T-helper 1 cell (primary cell): Measurements from ENCODE around the gene ARID5A.
A peak's percentile ranks its signal among the peaks of the same experiment; 100 is the strongest.
"Not testable (repeated sequence)": the region's sequence is repeated elsewhere in the genome, so short reads cannot be mapped to it uniquely, and the experiment has no call there.

Source experiments
- DNase-seq, 5 donors: peaks; one replicate each; pipeline ENCODE4 v3.0.0-alpha.2; 2012 to 2020

Gene ARID5A

DNA sequence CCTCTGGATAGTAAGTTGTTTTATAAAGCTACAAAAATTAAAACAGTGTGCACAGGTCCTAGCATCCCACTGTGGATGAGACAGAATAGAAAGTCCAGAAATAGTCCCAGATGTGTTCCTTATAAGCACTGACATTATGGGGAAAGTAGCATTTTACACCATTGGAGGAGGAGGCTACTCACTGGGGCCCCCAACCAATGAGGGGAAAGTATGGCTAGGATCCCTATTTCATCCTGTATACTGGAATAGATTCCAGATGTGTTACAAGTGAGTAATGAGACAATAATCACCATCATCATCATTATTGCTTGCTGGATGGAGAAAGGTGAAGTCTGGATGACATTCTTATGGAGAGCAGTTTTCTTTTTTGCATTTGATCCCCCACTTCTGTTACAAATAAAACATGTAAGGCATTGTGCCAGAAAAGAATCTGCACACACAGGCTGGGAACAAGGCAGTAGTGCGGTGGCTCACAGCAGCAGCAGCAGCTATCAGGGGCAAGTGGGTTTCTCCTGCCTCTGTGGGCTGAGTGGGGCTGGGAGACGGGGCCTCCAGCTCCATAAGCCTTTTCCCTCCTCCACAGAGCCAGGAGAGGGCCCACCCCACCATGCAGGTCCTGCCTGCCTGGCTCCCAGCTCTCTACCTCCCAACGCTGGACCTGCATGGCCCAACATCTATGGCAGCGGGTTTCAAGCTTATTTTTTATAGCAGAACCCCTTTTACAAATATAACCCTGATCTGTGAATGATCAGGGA is 5.0 kb downstream of the ARID5A start:
- no peak for DNase-seq

DNA sequence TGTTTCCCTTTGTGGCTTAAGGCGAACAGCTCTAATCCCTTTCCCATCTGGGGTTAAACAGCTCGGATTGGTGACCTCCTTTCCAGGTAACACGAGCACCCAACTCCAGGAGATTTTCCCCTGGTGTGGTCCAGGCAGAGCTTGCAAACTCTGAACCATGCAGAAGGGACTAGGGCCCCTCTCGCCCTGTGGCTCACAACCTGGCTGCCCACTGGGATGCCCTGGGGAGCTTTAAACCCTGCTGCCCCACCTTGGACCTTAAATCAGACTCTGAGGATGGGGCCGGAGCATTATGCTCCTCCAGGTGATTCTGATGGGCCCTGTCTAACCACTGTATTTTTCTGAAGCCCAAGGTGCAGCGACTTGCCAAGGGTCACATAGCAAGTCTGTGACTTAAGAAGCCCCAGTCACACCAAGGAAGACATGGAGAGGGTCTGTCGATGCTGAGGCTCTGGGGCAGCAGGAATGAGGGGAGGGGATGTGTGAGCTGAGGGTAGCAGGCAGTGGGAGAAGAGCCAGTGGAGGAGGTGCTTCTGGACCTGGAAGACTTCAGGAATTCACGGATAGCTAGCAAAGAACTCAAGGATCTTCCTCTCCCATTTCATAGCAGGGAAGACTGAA is 5.9 kb downstream of the ARID5A start:
- no peak for DNase-seq

DNA sequence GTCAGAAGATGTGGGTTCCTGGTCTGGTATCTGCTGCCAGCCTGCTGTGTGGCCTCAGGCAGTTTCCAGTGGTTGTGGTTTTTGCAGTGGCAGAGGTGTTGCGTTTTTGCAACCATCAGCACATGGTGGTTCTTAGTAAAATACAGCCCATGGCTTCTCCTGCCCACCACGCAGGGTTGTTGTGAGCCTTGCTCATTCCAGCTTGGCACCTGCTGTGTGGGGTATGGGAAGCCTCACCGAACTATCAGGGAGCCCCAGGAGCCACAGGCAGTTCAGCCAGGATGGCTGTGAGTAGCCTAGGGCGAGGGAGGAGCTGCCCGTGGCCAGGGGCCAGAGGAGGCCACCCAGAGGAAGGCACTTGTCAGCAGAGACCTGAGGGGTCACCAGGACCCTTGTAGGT is 9.8 kb downstream of the ARID5A start:
- peak in 1 of 5 donors; percentile 57 for DNase-seq

- DNase-seq = no peak
Measured at GRCh38 chr2:96546797-96547196, 10.2 kb downstream of the ARID5A start.

DNA sequence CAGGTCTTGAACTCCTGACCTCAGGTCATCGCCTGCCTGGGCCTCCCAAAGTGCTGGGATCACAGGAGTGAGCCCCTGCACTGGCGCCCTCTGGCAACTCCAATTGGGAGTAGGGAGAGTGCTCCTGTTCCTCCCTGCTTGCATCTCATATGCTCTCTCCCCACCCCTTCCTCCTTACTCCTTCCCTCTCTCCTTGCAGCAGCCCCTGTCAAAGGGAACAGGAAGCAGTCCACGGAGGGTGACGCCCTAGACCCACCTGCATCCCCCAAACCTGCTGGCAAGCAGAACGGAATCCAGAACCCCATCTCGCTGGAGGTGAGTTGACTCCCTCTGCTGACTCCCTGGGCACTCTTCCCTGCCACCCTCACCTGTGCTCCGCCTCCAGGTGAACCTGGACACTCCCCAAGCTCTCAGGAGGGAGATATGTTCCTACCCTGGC is 10.7 kb downstream of the ARID5A start:
- DNase-seq = no peak

- no peak for DNase-seq
Measured at GRCh38 chr2:96547731-96548171, 11.2 kb downstream of the ARID5A start.

GRCh38 chr2:96548558-96549465 is 12.3 kb downstream of the ARID5A start:
- no peak for DNase-seq

DNA sequence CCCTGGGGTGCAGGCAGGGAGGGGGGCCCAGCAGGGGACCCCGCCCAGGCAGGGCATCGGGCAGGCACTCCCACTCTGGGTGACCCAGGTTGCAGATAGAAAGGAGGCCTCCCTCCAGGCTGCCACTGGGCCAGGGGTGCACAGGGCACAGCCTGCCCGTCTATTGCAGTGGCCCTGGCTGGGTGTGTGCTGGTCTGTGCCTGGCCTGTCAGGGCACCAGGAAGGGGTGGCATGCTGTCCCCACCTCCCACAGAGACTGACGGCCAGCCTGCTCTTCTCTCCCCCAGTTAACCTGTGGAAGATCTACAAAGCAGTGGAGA is 12.9 kb downstream of the ARID5A start:
- no peak for DNase-seq

GRCh38 chr2:96549967-96550786 is 13.6 kb downstream of the ARID5A start:
- DNase-seq = no peak

DNA sequence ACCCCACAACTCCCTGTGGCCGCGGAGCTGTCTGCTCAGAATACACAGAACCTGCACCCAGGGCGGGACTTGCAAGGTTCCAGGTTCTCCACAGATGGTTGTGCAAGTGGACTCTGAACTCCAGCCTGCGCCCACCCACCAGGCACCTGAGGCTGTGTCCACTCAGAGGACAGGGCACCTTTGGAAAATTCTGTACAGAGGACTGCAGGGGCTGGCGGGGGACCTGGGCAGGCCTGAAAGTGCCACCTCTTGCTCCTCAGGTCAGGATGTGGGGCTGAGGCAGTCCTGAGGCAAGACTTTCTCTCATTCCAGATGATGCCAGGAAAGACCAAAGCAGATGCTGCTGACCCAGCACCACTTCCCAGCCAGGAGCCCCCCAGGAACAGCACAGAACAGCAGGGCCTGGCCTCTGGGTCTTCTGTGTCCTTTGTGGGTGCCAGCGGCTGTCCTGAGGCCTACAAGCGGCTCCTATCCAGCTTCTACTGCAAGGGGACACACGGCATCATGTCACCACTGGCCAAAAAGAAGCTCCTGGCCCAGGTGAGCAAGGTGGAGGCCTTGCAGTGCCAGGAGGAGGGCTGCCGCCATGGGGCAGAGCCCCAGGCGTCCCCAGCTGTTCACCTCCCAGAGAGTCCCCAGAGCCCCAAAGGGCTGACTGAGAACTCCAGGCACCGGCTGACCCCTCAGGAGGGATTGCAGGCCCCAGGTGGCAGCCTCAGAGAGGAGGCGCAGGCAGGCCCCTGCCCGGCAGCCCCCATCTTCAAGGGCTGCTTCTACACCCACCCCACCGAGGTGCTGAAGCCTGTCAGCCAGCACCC is 14.4 kb downstream of the ARID5A start:
- DNase-seq = no peak

- DNase-seq = no peak
Measured at GRCh38 chr2:96551605-96552314, 15.2 kb downstream of the ARID5A start.

GRCh38 chr2:96552315-96553175 is 16.0 kb downstream of the ARID5A start:
- DNase-seq = no peak

DNA sequence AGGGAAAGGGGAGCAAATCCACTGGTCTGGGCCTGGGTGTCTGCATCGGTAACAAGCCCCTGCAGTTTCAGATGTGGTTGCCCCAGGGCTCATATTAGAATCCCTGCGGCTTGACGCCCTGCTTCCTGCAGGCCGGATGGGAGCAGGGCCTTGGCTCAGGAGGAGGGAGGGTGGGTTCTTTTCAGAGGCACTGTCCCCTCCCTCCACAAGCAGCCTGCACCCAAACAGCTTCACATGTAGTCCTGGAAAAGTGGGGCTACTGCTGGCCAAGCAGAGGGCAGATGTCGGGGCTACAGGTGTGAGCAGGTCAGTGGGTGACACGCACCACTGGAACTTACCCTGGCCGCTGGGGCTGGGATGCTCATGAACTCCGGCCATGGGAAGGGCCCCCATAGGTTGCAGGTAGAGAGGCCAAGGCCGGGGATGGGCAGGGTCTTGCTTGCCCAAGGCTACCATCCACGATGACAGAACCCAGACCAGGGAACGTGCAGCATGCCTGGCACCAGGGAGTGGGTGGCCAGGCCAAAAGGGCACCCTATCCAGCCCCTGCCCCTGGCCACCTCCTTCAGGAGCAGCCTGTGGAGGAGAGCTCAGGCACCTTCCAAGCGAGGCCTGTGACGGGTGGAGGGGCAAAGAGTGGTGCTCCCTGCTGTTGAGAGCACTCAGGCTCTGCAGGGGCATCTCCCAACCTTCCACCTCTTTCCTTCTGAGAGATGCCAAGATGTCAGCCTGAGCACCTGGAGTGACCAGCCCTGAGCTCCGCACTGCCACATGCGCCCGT is 16.8 kb downstream of the ARID5A start:
- no peak for DNase-seq

- DNase-seq = not testable (repeated sequence)
Measured at GRCh38 chr2:96553957-96554292, 17.4 kb downstream of the ARID5A start.

DNA sequence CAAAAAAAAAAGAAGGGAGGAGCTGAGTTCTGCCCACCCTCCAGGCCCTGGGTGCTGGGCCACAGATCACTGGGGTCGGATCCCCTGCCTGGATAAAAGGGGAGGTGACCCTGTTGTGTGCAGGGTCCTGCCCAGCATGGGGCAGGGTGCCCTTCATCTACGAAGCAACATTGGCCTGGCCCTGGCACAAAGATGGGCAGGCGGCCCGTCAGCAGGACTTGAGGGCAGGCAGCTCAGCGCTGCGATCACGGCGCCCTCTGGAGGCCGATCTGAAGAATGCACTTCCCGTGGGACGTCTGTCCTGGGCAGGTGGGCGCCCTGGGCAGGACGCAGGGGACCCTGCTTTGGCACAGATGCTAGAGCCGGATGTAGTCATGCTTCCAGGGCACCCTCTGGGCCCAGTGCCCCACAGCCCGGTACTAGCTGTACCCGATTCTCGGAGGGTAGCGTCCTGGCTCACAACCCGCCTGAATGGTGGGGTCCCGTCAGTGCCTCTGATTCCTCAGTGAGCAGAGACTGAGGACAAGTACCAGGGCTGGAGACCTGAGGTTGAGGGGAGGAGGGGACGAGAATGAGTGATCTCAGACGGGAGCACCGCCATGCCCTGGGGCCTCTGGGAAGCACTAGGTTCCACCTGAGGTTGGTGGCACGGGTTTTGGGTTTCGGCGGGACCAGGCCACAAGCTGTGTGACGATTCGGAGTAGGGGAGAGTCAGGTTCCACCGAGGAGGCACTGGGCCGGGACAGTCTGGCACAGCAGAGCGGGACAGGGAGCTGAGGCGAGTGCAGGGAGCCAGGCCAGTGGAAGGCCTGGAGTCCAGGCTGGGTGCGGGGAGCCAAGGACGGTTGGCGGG is 18.0 kb downstream of the ARID5A start:
- DNase-seq = peak; percentile 41 to 80 (median 60)

DNA sequence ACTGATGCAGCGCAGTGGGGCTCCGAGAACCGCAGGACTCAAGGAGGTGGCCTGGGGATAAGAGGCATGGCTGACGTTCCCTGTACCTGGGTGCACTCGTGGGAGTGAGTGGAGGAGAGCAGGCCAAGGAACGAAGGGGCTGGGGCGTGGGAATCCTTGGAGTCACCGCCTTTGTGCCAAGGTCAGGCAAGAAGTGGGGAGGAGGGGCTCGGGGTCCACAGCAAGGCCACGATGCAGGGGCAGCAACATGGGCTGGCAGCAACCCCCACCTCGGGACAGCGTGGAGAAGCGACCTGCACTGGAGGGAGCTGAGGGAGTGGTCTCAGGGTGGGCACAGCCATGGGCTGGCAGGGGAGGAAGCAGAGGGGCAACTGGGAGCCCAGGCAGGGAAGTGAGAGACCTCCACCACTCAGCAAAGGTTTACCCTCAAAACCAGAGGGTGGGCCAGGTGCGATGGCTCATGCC is 18.6 kb downstream of the ARID5A start:
- DNase-seq = no peak

DNA sequence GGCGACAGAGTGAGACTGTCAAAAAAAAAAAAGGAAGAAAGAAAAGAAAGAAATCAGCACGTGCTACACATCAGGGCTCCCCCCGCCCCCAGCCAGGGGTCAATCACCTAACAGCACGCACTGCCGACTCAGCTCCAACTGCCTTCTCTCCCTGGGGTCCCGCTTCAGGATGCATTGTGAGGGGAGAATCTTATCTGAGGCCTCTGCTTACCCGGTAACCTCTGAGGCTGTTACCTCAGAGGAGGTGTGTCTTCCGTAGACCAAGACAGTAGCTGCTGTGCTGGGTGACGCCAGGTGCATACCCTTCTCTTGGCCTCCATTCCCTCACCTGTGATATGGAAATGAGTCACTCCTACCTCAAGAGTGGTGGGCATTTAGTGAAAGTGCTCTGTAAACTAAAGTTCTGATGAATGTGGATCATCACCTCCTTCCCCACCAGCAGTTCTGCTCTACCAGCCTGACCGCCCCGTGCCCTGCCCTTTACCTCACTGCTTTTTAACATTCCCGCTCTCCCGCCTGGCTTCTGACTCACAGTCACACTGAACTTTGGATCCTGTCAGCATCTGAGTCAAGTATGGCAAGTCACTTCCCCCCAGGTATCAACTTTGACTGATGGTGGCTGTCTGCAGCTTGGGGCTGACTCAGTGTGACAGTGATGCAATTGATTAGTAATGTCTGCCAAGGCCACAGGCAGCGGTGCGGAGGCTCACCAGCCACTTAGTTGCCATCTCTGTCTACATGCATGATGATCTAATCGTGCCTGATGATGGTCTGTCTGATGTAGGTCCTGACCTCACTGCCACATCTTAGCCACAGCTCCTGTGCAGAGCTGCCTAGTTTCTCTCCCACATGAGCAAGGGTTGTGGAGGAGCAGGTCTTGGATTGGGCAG is 20.1 kb downstream of the ARID5A start:
- DNase-seq = peak in 1 of 5 donors; percentile 59
